ENCODE data around the gene LCN10.
"Not testable (repeated sequence)": the region's sequence is repeated elsewhere in the genome, so short reads cannot be mapped to it uniquely, and the experiment has no call there.

LCN10 gene

GRCh38 chr9:136719195-136719880, 23.4 kb downstream of the LCN10 start:
- DNase-seq = peak in 1 of 5 experiments; percentile 34

- no peak for DNase-seq
Measured at GRCh38 chr9:136718345-136719194, 24.2 kb downstream of the LCN10 start.

GRCh38 chr9:136717399-136717798, 25.3 kb downstream of the LCN10 start:
- no peak for DNase-seq

- no peak for DNase-seq
Measured at GRCh38 chr9:136714893-136715274, 27.9 kb downstream of the LCN10 start.

- DNase-seq = no peak
Measured at GRCh38 chr9:136714096-136714892, 28.4 kb downstream of the LCN10 start.

GRCh38 chr9:136713550-136713949, 29.2 kb downstream of the LCN10 start:
- DNase-seq = no peak

DNA sequence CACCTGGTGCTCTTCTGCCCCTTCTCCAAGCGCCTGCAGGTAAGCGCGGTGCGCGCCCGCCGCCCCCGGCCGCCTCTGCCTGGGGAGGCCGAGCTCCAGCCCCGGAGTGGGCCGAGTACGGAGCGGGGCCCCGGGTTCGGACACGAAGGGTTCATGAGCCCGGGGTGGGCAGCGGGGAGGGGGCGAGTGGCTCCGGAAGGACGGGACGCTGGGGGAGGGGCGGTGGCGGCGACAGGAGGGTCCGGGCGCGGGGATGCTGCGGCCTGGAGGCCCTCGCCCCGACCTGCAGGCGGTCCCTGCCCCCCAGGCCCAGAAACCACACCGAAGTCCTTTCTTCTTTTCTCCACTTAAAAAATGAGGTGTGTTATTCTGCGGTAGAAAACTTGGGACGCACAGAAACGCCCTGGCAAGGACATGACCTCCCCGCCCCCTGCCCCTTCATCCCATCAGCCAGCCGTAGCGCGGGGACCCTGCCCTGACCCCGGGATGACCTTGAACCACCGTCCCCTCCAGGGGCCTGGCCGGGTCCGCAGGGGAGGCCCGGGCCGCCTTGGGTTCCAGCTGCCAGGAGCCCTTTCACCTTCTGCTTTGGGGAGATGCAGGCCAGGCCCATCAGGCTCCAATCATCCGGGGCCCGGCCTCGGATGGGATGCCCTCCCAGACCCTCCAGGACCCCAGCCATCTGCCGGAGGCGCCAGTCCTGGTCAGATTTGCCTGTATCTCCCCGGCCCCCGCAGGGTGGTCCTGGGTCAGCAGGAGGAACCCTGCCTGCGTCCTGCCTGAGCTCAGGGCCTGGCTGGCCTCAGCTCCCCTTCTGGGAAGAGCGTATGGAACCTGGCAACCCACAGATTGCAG, 29.8 kb downstream of the LCN10 start:
- no peak for DNase-seq

GRCh38 chr9:136711751-136712689, 30.7 kb downstream of the LCN10 start, which contains the start of gene DIPK1B:
DIPK1B (plus strand) TSS chr9:136712572; CDS start chr9:136712666, 94 bp downstream.
- DNase-seq = no peak

DNA sequence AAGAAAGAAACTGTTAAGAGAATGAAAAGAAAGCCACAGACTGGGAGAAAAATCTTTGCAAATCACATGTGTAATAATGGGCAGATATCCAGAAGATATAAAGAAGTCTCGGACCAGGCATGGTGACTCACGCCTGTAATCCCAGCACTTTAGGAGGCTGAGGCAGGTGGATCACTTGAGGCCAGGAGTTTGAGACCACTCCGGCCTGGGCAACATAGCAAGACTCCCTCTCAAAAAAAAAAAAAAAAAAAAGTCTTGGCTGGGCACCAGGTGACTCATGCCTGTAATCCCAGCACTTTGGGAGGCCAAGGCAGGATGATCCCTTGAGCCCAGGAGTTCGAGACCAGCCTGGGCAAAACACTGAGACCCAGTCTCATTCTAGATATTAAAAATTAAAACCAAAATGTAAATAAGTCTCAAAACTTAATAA, 31.5 kb downstream of the LCN10 start:
- DNase-seq = not testable (repeated sequence)

DNA sequence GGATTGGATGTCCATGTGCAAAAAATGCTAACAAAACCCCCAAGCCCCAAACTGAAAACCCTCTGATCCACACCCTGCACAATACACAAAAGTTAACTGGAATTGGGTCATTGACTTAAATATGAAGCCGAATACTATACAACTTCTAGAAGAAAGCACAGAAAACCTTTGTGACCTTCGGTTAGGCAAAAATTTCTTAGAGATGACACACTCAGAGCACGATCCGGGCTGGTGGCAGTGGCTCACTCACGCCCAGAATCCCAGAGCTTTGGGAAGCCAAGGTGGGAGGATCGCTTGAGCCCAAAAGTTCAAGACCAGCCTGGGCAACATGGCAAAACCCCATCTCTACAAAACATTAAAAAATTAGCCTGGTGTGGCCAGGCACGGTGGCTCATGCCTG, 32.2 kb downstream of the LCN10 start:
- DNase-seq = no peak

- DNase-seq = no peak
Measured at GRCh38 chr9:136709454-136710109, 33.2 kb downstream of the LCN10 start.

DNA sequence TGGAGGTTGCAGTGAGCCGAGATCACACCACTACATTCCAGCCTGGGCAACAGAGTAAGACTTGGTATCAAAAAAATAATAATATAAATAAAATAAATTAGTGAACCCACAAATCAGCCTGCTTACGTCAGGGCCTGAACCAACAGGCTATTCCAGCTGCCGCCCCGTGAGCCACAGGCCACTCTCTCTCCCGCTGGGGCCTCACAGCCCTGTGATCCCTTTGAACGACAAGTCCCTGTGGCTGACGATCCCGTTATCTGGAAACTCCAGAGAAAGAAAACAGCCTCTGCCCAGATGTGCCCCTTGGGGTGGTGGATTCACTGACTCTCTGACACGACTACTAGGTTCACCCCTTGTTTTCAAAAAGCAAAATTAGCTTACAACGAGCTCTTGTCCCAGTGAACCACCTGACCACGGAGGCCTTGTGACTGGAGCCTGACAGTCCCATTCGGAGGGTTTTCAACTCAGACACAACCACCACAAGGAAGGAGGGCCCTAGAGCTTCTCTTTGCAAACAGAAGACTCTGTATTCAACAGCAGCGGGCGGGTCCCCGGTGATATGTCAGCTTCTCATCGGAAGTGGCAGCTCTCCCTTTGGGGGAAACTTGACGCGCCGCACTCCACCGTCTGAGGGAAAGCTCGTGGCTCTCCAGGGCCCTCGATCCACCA, 34.8 kb downstream of the LCN10 start:
- no peak for DNase-seq

- DNase-seq = no peak
Measured at GRCh38 chr9:136707011-136707410, 35.7 kb downstream of the LCN10 start.

GRCh38 chr9:136705564-136705963, 37.2 kb downstream of the LCN10 start:
- no peak for DNase-seq

DNA sequence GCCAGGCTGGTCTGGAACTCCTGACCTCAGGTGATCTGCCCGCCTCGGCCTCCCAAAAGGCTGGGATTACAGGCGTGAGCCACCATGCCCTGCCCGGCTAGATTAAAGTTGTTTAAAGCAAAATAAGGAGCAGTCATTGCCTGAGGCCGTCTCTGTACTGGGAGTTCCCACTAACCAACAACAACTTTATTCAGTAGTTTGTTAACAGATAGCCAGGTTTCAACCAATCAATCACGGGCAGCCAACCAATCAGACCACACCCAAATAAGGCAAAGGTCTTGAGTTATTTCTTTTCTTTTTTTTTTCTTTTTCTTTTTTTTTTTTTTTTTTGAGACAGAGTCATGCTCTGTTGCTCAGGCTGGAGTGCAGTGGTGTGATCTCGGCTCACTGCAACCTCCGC, 38.0 kb downstream of the LCN10 start:
- not testable (repeated sequence) for DNase-seq

DNA sequence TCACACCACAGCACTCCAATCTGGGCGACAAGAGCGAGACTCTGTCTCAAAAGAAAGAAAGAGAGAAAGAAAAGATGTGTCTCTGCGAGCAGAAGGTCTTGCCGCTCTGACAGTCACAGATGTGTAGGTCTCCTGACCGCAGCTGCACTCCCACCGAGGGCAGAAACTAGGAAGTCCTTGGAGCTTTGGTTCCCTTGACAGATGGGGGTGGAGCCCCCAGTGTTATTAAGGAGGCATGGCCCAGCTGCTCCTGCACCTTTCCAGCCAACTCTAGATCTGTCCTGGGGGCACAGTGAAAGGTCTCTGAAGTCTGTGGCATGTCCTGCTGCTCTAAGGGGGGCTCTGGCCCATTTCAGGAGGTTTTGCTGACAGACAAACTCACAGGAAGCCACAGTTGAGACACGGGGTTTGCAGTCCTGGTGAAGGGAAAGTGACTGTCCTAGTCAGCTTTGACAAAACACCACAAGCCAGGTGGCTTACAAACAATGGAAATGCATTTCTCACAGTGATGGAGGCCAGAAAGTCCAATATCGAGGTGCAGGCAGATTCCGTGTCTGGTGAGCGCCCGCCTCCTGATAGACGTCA, 39.4 kb downstream of the LCN10 start:
- no peak for DNase-seq

GRCh38 chr9:136701668-136702053, 41.1 kb downstream of the LCN10 start:
- DNase-seq = no peak

DNA sequence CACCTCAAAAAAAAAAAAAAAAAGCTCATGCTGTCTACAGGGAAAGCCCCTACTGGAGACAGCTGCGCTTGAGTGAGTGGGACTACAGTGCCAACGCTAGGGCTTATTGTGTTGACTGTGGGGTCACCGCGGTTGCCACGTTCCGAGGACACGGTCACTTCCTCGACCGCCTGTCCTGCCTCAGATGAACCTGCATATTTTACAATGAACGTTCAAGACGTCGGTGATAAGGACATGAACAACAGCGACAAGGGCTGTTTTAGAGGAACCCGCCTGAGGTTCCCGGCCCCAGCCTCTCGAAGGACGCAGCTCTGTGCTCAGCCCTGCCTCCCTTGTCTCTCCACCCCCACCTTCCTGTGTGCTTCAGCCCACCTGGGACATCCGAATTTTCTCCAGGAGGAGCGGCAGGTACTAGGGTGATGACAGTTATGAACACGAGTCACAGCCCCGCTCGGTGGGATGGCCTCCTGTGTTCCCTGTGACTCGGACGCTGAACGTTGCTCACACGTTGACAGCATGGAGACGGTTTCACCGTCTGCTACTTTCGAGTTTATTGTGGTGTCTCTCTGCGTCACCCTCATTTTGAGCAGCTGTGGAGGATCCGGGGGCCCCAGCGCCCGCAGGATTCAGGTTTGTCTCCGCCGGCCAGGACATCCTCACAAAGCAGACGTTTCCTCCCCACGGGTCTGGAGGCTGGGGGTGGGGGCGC, 41.6 kb downstream of the LCN10 start:
- peak in 3 of 5 experiments; percentile 57 to 83 (median 66) for DNase-seq

- DNase-seq = no peak
Measured at GRCh38 chr9:136700304-136700703, 42.4 kb downstream of the LCN10 start.
